HG03432 (cell line): ENCODE results near the gene DNMT1.
"Not testable (repeated sequence)": the region's sequence is repeated elsewhere in the genome, so short reads cannot be mapped to it uniquely, and the experiment has no call there.

Experiments
- ATAC-seq: cut with Tn5 transposase; IDR thresholded peaks from one replicate; pipeline ENCODE4 v1.9.1; 2021; ENCODE audit warnings: mild to moderate bottlenecking, moderate library complexity; ENCODE audit not compliant: unreplicated experiment

DNMT1 gene

DNA sequence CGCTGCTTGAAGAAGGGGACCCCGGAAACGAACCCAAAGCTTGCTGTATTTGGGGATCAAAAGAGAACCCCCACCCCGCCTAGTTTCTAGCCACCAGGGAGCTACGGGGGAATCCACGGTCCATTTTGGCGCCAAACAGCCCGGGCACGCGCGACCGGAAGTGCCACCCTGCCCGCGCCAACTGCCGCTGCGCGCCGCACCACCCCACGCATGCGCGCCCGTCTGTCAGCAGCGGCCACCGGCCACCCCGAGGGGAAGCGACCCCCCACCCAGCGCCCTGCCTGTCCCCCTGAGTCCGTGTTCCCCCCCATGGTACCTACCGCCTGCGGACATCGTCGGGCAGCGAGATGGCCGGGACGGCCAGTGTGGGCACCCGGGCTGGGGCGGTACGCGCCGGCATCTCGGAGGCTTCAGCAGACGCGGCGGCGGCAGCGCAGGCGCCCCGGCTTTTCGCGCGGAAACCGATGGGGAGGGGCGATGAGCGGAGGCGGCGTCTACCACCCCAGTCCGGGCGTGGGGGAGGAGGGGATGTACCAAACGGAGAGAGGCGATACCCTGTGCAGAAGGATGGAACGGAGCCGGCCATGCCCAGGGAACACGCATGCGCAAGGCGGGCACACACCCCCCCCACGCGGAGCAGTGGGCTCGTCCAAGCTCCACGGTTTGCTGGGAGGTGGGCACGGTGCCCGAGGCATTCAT is at the start of gene DNMT1:
Gene DNMT1, minus strand, starts transcription at position 454 of the 699 bp plus-strand sequence. Its CDS starts 54 bp downstream, at position 400.
- peak; percentile 83 for ATAC-seq

DNA sequence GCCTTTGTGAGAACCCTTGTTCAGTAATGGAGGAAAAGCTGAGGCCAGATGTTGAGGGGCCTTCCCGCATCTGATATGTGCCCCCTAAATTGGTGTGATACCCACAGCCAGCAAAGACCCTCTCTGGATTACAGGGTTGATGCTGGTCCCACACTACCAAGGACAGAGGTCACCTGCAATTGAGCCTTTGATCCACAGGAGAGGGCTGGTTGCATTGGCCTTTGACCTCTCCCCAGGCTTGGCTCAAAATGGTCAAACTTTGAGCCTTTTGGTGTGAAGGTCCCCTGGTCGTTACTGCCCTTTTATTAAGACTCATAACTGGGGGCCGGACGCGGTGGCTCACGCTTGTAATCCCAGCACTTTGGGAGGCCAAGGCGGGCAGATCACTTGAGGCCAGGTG is 48.9 kb upstream of the DNMT1 start:
- ATAC-seq: no peak

DNA sequence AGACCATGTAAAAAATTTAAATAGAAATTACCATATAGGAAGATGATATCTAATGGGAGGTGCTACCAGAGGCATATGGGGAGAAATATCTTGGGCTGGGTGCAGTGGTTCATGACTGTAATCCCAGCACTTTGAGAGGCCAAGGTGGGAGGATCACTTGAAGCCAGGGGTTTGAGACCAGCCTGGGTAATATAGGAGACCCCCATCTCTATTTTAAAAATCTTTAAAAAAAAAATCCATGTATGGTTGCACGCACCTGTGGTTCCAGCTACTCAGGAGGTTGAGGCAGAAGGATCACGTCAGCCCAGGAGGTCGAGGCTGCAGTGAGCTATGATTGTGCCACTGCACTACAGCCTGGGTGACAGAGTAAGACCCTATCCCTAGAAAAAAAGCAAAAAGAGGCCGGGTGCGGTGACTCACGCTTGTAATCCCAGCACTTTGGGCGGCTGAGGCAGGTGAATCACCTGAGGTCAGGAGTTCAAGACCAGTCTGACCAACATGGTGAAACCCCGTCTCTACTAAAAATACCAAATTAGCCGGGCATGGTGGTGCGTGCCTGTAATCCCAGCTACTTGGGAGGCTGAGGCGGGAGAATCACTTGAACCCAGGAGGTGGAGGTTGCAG is 47.2 kb upstream of the DNMT1 start:
- ATAC-seq: not testable (repeated sequence)

DNA sequence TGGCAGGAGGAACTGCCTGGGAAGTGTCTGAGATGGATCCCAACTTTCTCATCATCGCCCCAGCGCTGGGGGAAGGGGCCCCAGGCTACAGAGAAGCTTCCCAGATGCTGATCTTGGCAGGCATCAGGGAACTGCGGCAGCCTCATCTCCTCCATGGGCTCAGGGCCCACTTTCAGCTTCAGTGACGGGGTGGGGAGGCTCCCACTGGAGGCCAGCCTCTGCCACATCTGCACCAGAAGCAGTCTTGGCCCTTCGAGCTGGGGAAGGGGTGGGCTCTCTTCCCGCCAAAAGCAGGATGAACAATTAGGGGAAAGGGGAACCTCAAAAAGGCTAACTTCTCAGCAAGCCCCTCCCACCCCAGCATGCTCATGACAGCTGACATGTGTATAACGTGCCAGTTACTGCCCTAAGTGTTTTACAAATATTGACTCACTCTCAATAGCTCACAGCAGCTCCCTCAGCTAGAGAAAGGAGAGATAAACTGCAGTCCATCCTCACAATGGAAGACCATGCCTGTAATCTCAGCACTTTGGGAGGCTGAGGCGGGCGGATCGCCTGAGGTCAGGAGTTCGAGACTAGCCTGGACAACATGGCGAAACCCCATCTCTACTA is 43.5 kb upstream of the DNMT1 start:
- no peak for ATAC-seq

DNA sequence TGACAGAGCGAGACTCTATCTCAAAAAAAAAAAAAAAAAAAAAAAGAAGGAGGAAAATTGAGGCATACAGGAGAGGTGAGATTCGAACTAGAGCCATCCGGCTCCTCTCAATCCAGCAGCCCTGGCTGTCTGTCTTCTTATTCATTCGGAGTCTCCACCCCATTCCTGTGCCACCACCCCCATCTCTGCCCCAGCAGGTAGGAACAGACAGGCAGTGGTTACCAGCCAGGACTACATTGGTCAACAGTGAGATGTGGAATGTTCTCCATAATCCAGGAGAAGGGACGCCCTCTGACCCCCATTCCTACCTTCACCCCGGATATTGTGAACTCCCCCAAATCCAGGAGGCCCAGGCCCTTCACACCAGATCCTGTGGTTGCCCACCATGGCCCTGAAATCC is 42.9 kb upstream of the DNMT1 start:
- ATAC-seq: no peak

DNA sequence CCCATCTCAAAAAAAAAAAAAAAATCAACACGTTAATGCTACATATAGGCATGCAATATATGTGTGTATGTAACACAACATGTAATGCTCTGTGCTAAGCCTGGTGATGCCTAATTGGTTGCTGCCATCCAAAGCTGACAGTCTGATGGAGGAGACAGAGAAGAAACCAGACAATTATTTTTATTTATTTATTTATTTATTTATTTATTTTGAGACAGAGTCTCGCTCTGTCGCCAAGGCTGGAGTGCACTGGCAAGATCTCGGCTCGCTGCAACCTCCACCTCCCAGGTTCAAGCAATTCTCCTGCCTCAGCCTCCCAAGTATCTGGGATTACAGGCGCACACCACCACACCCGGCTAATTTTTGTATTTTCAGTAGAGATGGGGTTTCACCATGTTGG is 40.7 kb upstream of the DNMT1 start:
- not testable (repeated sequence) for ATAC-seq

DNA sequence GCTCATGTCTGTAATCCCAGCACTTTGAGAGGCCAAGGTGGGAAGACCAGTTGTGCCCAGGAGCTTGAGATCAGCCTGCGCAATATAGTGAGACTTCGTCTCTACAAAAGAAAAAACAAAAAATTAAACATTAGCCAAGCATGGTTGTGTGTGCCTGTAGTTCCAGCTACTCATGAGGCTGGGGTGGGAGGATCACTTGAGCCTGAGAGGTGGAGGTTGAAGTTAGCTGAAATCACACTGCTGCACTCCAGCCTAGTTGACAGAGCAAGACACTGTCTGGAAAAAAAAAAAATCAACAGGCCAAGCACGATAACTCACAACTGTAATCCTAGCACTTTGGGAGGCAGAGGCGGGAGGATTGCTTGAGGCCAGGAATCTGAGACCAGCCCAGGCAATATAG is 40.2 kb upstream of the DNMT1 start:
- ATAC-seq: no peak

DNA sequence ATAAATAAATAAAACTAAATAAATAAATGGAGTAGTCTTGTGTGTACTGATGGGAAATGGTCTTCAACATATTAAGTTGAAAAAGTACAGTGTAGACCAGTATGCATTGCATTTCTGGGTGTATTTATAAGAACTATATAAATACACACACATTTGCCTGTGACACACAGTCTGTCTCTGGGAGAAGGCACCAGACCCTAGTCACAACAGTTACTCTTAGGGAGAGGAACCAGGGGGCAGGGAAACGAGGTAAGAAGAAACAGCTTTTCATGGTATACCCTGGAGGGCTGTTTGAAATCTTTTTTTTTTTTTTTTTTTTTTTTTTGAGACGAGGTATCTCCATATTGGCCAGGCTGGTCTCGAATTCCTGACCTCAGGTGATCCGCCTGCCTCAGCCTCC is 39.2 kb upstream of the DNMT1 start:
- no peak for ATAC-seq

DNA sequence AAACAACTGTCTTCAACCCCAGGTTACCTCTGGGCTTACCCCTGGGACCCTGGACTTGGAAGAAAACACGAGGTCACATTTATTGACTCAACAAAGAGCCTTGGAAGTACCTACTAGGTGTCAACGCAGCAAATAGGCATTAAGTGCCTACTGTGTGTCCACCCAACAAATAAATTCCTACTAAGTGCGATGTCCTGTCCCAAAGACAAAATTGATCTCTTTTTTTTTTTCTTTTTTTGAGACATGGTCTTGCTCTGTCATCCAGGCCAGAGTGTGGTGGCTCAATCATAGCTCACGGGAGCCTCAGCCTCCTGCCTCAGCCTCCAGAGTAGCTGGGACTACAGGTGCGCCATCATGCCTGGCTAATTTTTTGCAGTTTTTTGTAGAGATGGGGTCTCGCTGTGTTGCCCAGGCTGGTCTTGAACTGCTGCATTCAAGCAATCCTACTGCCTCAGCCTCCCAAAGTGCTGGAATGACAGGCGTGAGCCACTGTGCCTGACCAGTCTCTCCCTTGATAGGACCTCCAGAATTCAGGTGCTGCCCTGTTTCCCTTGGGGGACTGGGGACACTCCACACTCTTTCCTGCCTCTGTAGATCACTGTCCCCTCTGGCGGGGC is 37.0 kb upstream of the DNMT1 start:
- no peak for ATAC-seq

DNA sequence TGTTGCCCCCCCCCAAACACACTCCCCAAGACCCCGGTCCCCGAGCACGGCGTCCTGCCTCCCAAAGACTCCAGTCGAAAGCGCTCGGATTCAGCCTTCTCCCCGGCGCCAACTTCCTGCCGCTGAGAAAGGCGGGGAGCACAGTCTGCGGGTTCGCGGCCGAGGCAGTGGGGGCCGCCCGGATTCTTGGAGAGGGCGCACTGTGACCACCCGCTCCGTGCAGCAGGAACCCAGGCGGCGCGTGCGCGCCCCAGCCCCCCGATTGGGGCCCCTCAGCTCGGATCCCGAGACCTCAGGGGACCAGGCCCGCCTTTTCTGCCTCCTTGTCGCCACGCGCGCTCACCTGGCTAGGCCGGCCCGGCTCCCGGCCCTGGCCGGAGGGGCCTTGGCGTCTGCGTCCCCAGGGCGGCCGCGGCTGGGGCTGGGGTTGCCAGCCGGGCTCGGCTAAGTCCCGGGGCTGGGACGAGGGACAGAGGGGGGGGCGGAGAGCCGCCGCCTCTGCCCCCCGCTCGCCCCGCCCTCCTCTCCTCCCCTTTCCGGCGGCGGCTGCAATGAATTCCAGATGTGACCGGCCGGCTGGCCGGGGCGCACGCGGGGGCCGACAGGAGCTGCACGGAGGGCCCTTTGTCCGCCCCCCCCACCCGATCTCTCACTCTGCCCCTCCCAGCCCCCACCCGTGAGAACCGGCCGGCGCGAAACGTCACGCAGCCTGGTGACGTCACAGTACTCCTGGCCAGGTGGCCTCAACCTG is 36.3 kb upstream of the DNMT1 start, which contains the start of gene S1PR2:
Gene S1PR2, minus strand, starts transcription at position 471 of the 751 bp plus-strand sequence. CDS start 6,426 bp downstream, outside the sequence.
- peak; percentile 47 for ATAC-seq

DNA sequence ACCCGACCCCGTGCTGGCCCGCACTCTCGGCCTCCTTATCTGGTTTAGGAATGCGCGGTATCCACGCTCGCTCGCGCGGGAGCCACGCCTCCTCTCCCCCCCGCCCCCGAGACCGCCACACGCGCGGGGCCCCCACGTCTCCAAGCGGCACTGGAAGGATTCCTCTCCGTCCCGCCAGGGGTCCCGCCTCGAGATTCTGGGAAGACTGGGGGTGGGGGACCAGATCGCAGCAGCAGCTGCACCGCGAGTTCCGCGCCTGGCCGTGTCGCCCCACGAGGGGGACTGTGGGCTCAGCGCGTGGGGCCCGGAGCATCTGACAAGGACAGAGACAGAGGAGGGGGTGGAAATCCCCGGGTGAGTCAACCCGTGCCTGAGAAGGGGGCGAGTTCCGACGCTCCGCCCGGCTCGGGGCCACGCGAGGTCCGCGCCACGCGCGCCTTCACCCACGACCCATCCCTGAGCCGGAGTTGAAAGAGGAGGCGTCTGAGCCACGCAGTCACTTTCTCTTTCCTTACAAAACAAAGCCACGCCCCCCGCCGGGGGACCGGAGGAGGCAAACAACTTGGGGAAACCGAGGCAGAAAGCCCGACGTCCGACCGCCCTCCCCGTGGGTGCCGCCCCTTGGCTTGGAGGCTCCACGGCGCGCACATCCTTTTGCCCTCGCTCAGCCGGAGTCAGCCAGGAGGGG is 35.6 kb upstream of the DNMT1 start:
- ATAC-seq: peak; percentile 9

DNA sequence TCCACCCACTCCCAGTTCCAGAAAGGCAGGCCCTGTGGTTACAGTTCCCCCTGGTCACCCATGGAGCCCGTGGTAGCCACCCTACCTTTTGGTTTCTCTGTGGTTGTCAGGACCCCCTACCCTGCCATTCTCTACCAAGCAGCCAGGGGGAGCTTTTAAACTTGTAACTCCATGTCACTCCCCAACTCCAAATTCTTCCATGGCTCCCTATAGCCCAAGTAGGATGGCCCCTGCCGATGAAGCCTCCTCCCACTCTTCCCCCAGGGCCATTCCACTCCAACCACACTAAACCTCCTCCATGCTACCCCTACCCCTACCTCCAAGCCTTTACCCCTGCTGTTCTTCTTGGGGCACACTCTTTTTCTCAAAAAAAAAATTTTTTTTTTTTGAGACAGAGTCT is 34.2 kb upstream of the DNMT1 start:
- ATAC-seq: no peak

DNA sequence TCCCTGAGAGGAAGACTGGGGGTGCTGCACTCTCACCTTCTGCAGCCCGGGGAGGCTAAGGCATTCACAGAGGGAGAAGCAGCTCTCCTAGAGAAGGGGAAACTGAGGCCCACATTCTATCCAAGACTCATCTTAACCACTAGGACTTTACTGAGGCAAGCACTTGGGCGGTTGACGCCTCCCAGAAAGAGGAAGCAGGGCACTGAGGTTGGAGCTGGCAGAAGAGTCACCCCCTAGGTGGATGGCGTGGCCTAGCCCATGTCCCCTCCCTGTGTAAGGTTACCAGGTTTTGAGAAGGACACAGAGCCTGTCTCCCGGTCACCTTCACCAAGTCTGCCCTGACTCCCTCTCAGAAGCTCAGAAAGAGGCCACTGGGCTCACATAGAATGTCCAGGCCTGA is 33.6 kb upstream of the DNMT1 start:
- no peak for ATAC-seq

DNA sequence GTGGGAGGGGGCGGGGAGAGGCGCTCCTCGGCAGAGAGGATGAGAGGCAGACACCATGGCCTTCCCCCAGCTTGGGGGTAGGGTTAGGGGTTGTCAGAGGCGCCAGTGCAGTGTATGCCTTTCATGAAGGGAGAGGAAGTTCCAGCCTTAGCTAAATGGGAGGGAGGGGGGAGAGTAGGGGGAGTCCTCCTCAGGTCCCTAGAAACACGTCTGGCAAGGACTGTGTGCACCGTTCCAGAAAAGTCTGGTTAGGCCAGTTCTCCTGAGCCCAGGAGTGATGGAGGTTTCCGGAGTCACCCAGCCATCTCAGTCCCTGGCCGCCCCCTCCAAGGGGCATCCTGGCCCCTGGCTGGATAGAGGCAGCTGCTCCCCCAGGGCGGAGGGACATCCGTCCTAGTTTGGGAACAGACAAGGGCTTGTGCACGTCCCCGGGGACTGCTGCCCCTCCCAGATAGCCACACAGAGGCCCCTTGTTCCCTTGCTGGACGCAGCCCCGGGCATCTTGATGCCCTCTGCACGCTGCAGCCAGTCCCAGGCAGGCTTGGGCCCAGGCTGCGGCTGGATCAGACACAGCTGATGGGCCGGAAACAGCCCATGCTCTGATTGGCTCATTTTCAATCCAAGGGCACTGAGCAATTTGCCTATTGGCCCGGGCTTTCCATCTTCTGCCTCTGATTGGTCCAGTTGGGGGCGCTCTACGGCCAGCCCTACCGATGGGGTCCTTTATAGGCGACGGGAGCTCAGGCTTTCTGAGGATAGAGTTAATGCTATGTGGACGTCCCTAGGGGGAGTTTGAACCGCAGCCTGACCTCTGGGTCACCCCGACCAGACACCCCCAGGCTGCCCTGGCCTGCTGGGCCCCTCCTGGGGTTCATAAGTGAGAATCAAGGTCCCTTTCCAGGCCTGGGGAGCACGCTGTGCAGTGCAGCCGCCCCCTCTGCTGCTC is 32.5 kb upstream of the DNMT1 start:
- no peak for ATAC-seq

DNA sequence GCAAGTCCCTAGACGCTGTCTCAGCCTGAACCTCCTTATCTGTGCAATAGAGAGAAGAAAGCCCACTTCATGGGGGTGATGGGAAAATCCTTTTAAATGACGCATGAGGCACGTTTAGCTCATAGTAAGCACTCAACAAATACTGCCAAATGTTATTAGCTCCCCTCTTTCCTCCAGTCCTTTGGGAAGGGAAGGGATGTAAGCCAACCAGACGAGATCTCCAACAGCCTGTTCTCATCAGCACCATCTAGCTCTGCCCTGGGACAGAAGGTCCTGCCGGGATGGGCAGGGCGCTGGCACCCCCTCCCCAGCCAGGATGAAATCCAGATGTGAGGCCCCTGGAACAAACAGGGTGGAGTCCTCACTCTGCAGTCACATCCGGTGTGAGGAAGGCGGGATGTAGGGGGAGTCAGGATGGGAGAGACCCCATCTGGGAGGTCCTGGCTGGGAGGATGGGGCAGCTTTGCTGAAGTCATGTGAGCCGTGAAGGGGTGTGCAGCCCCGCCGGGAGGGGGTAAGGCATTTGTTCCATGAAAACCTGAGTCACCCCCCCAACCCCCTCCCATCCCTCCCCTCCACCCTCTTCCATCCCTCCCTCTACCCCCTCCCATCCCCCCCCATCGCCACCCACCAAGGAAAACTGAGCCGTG is 31.7 kb upstream of the DNMT1 start:
- no peak for ATAC-seq

DNA sequence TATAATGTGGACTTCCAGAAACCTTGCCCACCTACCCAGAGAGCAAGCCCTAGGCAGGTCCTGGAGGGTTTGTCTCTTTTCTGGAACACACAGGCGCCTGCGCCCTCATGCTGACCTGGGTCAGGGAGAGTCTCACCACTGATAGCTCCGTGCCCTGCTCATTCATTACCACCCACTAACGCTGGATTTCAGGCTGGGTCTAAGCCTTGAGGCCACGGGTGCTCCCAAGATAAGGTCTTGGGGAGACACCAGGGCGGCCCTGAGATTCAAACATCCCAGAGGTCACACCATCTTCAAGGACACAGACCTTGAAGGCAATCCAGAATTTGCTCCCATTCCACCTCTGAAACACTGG is 31.2 kb upstream of the DNMT1 start:
- ATAC-seq: no peak

DNA sequence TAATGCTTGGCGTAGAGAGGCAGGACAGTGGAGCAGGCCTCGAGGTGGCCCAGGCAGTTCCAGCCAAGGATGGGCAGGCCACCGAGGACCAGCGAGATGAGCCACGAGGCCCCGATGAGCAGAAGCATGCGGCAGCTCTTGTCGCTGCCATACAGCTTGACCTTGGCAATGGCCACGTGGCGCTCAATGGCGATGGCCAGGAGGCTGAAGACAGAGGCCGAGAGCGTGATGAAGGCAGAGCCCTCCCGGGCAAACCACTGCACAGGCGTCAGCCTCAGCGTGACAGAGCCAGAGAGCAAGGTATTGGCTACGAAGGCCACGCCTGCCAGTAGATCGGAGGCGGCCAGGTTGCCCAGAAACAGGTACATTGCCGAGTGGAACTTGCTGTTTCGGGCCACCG is 29.6 kb upstream of the DNMT1 start:
- no peak for ATAC-seq

DNA sequence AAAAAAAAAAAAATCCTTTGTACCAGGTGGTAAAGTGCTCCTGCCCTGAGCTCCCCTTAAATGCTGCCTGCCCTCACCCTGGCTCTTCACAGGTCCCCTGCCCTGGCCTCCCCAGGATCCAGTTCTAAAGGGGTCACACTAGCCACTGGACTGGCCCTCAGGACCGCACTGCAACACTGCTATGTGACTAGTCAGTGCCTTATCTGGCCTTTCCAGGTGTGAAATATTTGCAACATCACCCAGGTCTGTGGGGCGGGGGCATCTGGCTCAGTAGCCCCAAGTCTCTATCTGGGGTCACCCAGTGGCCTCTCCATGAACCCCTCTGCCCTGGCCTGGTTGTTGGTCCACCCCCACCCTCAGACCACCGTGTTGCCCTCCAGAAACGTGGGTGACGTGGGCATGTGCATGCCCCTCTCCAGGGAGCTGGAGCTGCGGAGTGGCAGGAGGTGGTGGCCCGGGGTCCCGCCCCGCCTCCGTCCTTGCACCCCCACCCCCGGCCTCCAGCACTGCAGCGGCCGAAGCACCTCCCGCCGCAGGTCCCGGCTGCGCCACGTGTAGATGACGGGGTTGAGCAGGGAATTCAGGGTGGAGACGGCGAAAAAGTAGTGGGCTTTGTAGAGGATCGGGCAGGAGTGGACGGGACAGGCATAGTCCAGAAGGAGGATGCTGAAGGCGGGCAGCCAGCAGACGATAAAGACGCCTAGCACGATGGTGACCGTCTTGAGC is 28.9 kb upstream of the DNMT1 start:
- no peak for ATAC-seq
